Nephron progenitor cell (in vitro differentiated cells): ENCODE results near the gene RAPGEF4.

Source experiments
- DNase-seq: peaks from one replicate; pipeline ENCODE4 v3.0.0; 2021
- H3K27ac Mint-ChIP-seq: 2 replicates; pipeline ENCODE4 v1.8.0; 2021; ENCODE audit warnings: mild to moderate bottlenecking, moderate library complexity, mixed read lengths
- H3K27me3 Mint-ChIP-seq: 2 replicates; pipeline ENCODE4 v1.8.0; 2021; ENCODE audit warnings: mild to moderate bottlenecking, low read depth, mixed read lengths; ENCODE audit not compliant: poor library complexity
- H3K36me3 Mint-ChIP-seq: 2 replicates; pipeline ENCODE4 v1.8.0; 2021; ENCODE audit warnings: low read depth, mixed read lengths
- H3K4me1 Mint-ChIP-seq: 2 replicates; pipeline ENCODE4 v1.8.0; 2021; ENCODE audit warnings: mixed read lengths
- H3K4me3 Mint-ChIP-seq: 2 replicates; pipeline ENCODE4 v1.8.0; 2021; ENCODE audit warnings: mild to moderate bottlenecking, moderate library complexity, mixed read lengths
- H3K9me3 Mint-ChIP-seq: 2 replicates; pipeline ENCODE4 v1.8.0; 2021; ENCODE audit warnings: mild to moderate bottlenecking, moderate library complexity, mixed read lengths
- CTCF ChIP-seq: fragments of 200-600 bp; sonication (generic); IDR thresholded peaks from 2 replicates; pipeline ENCODE4 v1.5.0; 2021; ENCODE audit warnings: antibody characterized with exemption

RAPGEF4 gene

GRCh38 chr2:173079141-173079540 lies 343.5 kb downstream of the RAPGEF4 start:
- no peak overlapping the region for H3K27ac Mint-ChIP-seq
- peaks cover 15% of the 10 kb centered on the region for H3K9me3 Mint-ChIP-seq
- no peak for TF ChIP-seq CTCF
- peaks cover 27% of the 10 kb centered on the region for H3K4me1 Mint-ChIP-seq
- H3K4me3 Mint-ChIP-seq, result no peak overlapping the region
- DNase-seq, result no peak
- peaks cover 7% of the 10 kb centered on the region for H3K27me3 Mint-ChIP-seq
- peaks cover 32% of the 10 kb centered on the region for H3K36me3 Mint-ChIP-seq

- H3K27me3 Mint-ChIP-seq, result peaks cover 2% of the 10 kb centered on the region
- H3K27ac Mint-ChIP-seq, result no peak overlapping the region
- DNase-seq, result no peak
- TF ChIP-seq CTCF, result no peak
- H3K36me3 Mint-ChIP-seq, result peaks cover 32% of the 10 kb centered on the region
- H3K4me3 Mint-ChIP-seq, result no peak overlapping the region
- H3K4me1 Mint-ChIP-seq, result peaks cover 24% of the 10 kb centered on the region
- peaks cover 15% of the 10 kb centered on the region for H3K9me3 Mint-ChIP-seq
These were observed 344.6 kb downstream of the RAPGEF4 start for GRCh38 chr2:173079973-173080860.

- Mint-ChIP-seq H3K36me3 (peaks cover 22% of the 10 kb centered on the region), H3K27ac (peak overlapping the region; percentile 18), H3K27me3 (peaks cover 2% of the 10 kb centered on the region), H3K4me3 (no peak overlapping the region), H3K4me1 (peaks cover 23% of the 10 kb centered on the region), H3K9me3 (peaks cover 2% of the 10 kb centered on the region)
- DNase-seq, result no peak
- TF ChIP-seq CTCF, result no peak
These were observed 351.0 kb downstream of the RAPGEF4 start for GRCh38 chr2:173086518-173087213.

GRCh38 chr2:173087214-173087581 lies 351.6 kb downstream of the RAPGEF4 start:
- H3K9me3 Mint-ChIP-seq, result no peaks in the 10 kb centered on the region
- H3K36me3 Mint-ChIP-seq, result peaks cover 21% of the 10 kb centered on the region
- no peak for TF ChIP-seq CTCF
- H3K4me1 Mint-ChIP-seq, result peaks cover 23% of the 10 kb centered on the region
- no peak overlapping the region for H3K27ac Mint-ChIP-seq
- no peak overlapping the region for H3K4me3 Mint-ChIP-seq
- peaks cover 2% of the 10 kb centered on the region for H3K27me3 Mint-ChIP-seq
- no peak for DNase-seq

- no peak for DNase-seq
- H3K9me3 Mint-ChIP-seq, result no peaks in the 10 kb centered on the region
- no peak overlapping the region for H3K4me3 Mint-ChIP-seq
- peaks cover 21% of the 10 kb centered on the region for H3K36me3 Mint-ChIP-seq
- peaks cover 2% of the 10 kb centered on the region for H3K27me3 Mint-ChIP-seq
- peaks cover 23% of the 10 kb centered on the region for H3K4me1 Mint-ChIP-seq
- TF ChIP-seq CTCF, result no peak
- peak overlapping the region; percentile 45 for H3K27ac Mint-ChIP-seq
These were observed 352.3 kb downstream of the RAPGEF4 start for GRCh38 chr2:173087793-173088496.
